Smooth muscle cell (in vitro differentiated cells): ENCODE measurements around the gene RALGPS1. TPM values are rescaled to one million over a fixed set of nuclear protein-coding genes. Genes with fewer than 3 reads are reported as not detected.

Experiments used
- DNase-seq: peaks from one replicate; lab custom pipeline; 2025; ENCODE audit not compliant: unreplicated experiment; lab: John Stamatoyannopoulos, UW
- H2AFZ ChIP-seq: fragments of 200-600 bp; sonication (generic); 2 replicates; pipeline ENCODE4 v1.6.0; 2016; ENCODE audit warnings: antibody characterized with exemption, low read depth, mild to moderate bottlenecking
- H3F3A ChIP-seq: fragments of 200-600 bp; sonication (generic); 2 replicates; pipeline ENCODE4 v1.6.0; 2017; ENCODE audit warnings: antibody characterized with exemption, low read depth
- H3K27ac ChIP-seq: fragments of 200-600 bp; sonication (generic); 2 replicates; pipeline ENCODE4 v1.5.1; 2016; ENCODE audit warnings: low read depth, mild to moderate bottlenecking
- H3K27me3 ChIP-seq: fragments of 200-600 bp; sonication (generic); 2 replicates; pipeline ENCODE4 v1.6.1; 2016; ENCODE audit warnings: low read depth, mild to moderate bottlenecking
- H3K36me3 ChIP-seq: fragments of 200-600 bp; sonication (generic); 2 replicates; pipeline ENCODE4 v1.5.1; 2016; ENCODE audit warnings: low read depth
- H3K4me1 ChIP-seq: fragments of 200-600 bp; sonication (generic); 2 replicates; pipeline ENCODE4 v1.5.1; 2016; ENCODE audit warnings: low read depth
- H3K4me2 ChIP-seq: fragments of 200-600 bp; sonication (generic); 2 replicates; pipeline ENCODE4 v1.6.0; 2016; ENCODE audit warnings: mild to moderate bottlenecking
- H3K4me3 ChIP-seq: fragments of 200-600 bp; sonication (generic); 2 replicates; pipeline ENCODE4 v1.5.1; 2016; ENCODE audit warnings: mild to moderate bottlenecking
- H3K79me2 ChIP-seq: fragments of 200-600 bp; sonication (generic); 2 replicates; pipeline ENCODE4 v1.6.0; 2016; ENCODE audit warnings: low read depth, mild to moderate bottlenecking
- H3K9ac ChIP-seq: fragments of 200-600 bp; sonication (generic); 2 replicates; pipeline ENCODE4 v1.6.0; 2016; ENCODE audit warnings: low read depth
- H3K9me3 ChIP-seq: fragments of 200-600 bp; sonication (generic); replicated peaks from 2 replicates; pipeline ENCODE4 v1.5.1; 2016; ENCODE audit warnings: low read depth
- H4K20me1 ChIP-seq: fragments of 200-600 bp; sonication (generic); 2 replicates; pipeline ENCODE4 v1.6.0; 2016; ENCODE audit warnings: low read depth
- WGBS: methylation state at CpG from one replicate; pipeline ENCODE4 v1.1.7; 2016; ENCODE audit warnings: low lambda C conversion rate; 5-methylcytosine and 5-hydroxymethylcytosine counted together
- polyA plus RNA-seq: library from polyadenylated mRNA; unstranded; fragments of >200 nt; fragmentation: Nextera tagmentation; extraction: Ambion mirVana; gene quantifications from 2 replicates; pipeline ENCODE4 v1.2.1, GENCODE V29; 2016
- total RNA-seq: library from RNA; depleted of rRNA; stranded (reverse); fragments of >200 nt; gene quantifications from 2 replicates; pipeline ENCODE4 v1.2.3, GENCODE V29; 2014
- TF ChIP-seq, protein P1 (sequence below): fragments of 200-600 bp; sonication (generic); IDR thresholded peaks from 2 replicates; pipeline ENCODE4 v1.5.1; 2017; ENCODE audit warnings: borderline replicate concordance, mild to moderate bottlenecking, antibody characterized with exemption; ENCODE audit not compliant: insufficient read depth, poor library complexity, severe bottlenecking

Gene RALGPS1
- total and polyA plus RNA-seq, 2 experiments from 2014 or later = 2.1 to 4.0 TPM

DNA sequence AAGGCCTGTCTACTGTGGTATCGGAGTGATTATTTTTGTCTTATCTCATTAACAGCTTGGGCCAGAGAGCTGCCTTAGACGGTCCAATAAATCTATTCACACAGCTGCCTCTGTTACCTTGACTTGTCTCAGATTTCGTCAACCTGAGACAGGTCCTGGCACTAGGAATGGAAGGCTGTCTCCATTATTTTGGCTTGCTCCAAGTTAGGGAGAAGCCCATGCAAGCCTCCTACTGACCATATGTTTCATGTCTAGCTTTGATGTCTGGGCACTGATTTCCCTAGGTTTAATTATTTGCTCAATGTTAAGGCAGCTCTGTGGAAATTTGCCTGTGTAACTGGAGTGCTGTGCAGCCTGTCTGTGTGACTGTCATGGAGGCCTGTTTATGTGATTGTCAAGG is 12.4 kb upstream of the RALGPS1 start:
- H3K27me3 ChIP-seq = no peaks in the 10 kb centered on the region
- H3K36me3 ChIP-seq = no peaks in the 10 kb centered on the region
- no peaks in the 10 kb centered on the region for H3K79me2 ChIP-seq
- no peak overlapping the region for H3K27ac ChIP-seq
- H3K9ac ChIP-seq = no peak overlapping the region
- TF ChIP-seq, protein P1, sequence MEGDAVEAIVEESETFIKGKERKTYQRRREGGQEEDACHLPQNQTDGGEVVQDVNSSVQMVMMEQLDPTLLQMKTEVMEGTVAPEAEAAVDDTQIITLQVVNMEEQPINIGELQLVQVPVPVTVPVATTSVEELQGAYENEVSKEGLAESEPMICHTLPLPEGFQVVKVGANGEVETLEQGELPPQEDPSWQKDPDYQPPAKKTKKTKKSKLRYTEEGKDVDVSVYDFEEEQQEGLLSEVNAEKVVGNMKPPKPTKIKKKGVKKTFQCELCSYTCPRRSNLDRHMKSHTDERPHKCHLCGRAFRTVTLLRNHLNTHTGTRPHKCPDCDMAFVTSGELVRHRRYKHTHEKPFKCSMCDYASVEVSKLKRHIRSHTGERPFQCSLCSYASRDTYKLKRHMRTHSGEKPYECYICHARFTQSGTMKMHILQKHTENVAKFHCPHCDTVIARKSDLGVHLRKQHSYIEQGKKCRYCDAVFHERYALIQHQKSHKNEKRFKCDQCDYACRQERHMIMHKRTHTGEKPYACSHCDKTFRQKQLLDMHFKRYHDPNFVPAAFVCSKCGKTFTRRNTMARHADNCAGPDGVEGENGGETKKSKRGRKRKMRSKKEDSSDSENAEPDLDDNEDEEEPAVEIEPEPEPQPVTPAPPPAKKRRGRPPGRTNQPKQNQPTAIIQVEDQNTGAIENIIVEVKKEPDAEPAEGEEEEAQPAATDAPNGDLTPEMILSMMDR = no peak
- no peaks in the 10 kb centered on the region for H3K9me3 ChIP-seq
- H3K4me2 ChIP-seq = no peak overlapping the region
- no peaks in the 10 kb centered on the region for H3F3A ChIP-seq
- WGBS = 87% methylated on average over 3 of the region's 3 CpGs
- no peak for DNase-seq
- H2AFZ ChIP-seq = no peak overlapping the region
- no peak overlapping the region for H3K4me3 ChIP-seq
- H3K4me1 ChIP-seq = no peaks in the 10 kb centered on the region
- no peaks in the 10 kb centered on the region for H4K20me1 ChIP-seq

DNA sequence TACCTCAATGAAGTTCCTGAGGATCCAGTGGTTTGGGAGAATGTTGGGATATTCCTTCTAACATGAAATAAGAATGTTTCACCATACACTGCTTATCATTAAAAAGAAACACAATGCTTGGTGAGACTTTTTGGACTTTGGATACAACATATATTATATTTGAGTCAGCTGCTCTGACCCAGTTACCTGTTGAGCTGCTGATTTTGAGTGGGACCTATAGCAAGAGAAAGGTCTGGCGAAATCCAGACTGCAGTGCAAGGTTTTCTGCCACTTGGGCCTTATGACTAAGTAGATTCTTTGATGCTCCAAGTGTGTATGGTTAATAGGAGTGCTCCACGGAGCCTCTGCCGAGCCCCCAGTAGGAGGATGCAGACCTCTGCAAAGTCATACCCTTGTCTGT is 10.0 kb upstream of the RALGPS1 start:
- TF ChIP-seq, protein P1 = no peak
- Histone ChIP-seq H3K4me1 (no peaks in the 10 kb centered on the region), H4K20me1 (no peaks in the 10 kb centered on the region), H3F3A (no peaks in the 10 kb centered on the region), H2AFZ (no peak overlapping the region), H3K4me2 (no peak overlapping the region), H3K27me3 (no peaks in the 10 kb centered on the region), H3K36me3 (no peaks in the 10 kb centered on the region), H3K27ac (no peak overlapping the region), H3K4me3 (no peak overlapping the region), H3K9ac (no peak overlapping the region), H3K79me2 (no peaks in the 10 kb centered on the region), H3K9me3 (no peaks in the 10 kb centered on the region)
- DNase-seq = no peak
- WGBS = 78% methylated on average over 3 of the region's 3 CpGs

DNA sequence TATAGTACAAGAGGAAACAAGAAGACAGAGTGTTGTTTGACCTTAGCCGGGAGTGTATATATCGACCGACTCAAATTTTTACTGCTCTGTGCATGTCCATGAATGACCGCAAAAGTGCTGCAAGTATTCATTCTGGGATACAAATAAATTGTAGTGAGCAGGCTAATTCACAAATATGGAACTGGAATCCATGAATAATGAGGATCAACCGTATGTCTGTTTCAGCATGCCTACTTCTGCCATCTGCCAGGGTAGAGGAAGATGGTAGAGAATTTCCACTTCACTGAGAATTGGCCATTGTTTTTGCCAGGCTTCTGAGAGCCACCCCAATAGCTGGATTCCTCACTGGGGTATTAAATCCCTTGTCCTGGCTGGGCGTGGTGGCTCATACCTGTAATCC is 8.5 kb upstream of the RALGPS1 start:
- Histone ChIP-seq H3K9me3 (no peaks in the 10 kb centered on the region), H3K79me2 (no peaks in the 10 kb centered on the region), H3K9ac (no peak overlapping the region), H3K4me3 (no peak overlapping the region), H3F3A (no peaks in the 10 kb centered on the region), H3K4me1 (no peaks in the 10 kb centered on the region), H3K36me3 (no peaks in the 10 kb centered on the region), H3K27me3 (no peaks in the 10 kb centered on the region), H2AFZ (no peak overlapping the region), H3K4me2 (no peak overlapping the region), H3K27ac (no peak overlapping the region), H4K20me1 (no peaks in the 10 kb centered on the region)
- DNase-seq = no peak
- TF ChIP-seq, protein P1 = no peak
- 93% methylated on average over 6 of the region's 6 CpGs for WGBS

DNA sequence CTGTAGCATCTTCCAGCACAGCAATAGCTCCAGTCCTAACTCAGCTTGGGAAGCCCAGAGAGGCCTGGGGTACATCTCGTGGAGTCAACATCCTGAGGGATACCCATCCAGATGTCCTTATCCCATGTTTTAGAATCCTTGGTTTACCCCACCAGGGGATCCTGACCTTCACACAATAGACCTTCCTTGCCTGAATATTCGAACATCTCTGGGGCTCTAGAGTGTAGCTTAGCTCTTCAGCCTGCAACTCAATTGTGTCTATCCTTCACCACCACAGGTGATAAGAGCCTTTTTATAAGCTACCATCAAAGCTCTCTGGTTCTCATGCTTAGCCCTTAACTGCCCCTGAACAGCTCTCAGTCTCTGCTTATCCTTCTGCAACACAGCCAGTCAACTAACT is 7.5 kb upstream of the RALGPS1 start:
- Histone ChIP-seq H3F3A (no peaks in the 10 kb centered on the region), H3K36me3 (no peaks in the 10 kb centered on the region), H3K9me3 (no peaks in the 10 kb centered on the region), H3K4me1 (no peaks in the 10 kb centered on the region), H4K20me1 (no peaks in the 10 kb centered on the region), H3K4me3 (no peak overlapping the region), H3K27me3 (peaks cover 4% of the 10 kb centered on the region), H3K4me2 (no peak overlapping the region), H3K79me2 (no peaks in the 10 kb centered on the region), H3K9ac (no peak overlapping the region), H2AFZ (no peak overlapping the region), H3K27ac (no peak overlapping the region)
- 68% methylated on average over 2 of the region's 2 CpGs for WGBS
- TF ChIP-seq, protein P1 = no peak
- DNase-seq = no peak
